COLO668 (cell line): ENCODE measurements around the gene BTBD6.

Source experiments
- DNase-seq: peaks from one replicate; lab custom pipeline; 2025; ENCODE audit not compliant: unreplicated experiment; lab: John Stamatoyannopoulos, UW

The BTBD6 gene

DNA sequence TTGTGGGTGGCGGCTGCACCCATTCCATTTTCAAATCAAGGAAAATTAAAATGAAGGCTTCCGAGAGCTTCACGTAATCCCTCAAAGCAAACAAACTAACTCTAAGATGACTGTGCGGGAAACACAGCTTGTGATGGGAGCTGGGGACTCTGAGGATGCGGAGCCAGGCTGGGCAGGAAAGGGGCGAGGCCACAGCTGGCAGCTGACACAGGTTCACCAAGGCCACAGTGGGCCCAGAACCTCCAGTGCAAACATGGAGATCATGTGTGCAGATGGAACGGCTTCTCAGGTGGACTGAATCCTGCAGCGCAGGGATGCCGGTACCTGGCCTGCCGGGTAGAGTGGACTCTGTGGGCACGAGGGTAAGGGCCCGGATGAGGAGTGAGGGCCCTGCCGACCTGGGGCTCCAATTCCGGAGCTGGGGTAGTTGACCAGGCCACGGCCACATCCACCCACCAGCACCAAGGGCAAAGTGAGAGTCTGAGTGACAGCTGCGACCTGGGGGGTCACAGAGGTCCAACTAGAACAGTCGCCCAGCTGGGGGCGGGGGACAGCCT is 19.2 kb upstream of the BTBD6 start:
- no peak for DNase-seq

- DNase-seq: no peak
Measured at GRCh38 chr14:105240811-105241576, 7.3 kb upstream of the BTBD6 start.

GRCh38 chr14:105241641-105242040 is 6.7 kb upstream of the BTBD6 start:
- DNase-seq: no peak

GRCh38 chr14:105244334-105244733 is 4.0 kb upstream of the BTBD6 start:
- no peak for DNase-seq

DNA sequence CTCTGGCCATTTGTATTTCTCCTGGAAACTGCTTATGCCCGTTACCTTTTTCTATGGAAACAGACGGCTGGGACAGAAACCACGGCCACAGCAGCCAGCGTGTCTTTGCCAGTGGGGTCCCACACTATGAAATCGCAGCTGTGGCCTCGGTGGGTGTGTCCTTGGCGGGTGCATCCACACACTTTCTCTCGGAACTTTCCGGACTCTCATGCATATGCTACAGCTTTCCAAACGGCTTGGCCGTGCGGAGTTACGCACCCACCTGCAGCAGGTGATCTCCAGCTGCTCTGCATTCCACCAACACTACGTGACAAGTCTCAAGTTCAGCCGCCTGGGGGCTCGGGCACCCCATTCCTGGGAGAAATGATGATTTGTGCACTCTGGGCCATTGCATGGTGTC is 1.3 kb upstream of the BTBD6 start:
- no peak for DNase-seq

DNA sequence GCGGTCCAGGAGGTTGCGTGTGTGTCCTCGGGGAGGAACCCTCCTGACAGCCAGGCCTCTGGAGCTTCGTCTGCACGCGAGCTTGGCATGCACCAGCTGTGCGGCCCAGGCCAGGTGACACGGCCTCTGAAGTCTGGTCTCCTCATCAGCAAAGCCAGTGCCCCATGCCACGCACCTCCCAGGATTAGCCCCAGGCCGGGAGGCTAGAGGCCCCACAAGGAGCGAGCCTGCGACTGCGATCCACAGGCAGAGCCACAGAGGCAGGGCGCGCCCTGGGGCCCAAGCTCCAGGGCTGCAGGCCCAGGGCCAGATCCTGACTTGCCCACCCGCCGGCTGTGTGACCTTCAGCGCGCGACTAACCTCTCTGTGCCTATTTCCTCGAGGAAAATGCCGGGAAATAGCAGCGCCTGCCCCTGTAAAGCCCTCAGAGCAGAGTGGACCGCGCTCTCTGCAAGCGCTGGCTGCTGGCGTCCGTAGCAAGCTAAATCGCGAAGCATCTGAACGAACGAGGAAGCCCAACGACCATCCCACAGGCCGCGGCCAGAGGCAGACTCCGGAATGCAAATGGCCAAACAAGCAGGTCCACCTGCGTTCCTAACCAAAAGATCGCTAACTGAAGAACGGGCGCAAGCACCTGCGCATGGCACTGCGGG is 492 bp upstream of the BTBD6 start:
- no peak for DNase-seq

GRCh38 chr14:105249182-105250007 is 1.1 kb downstream of the BTBD6 start:
- peak; percentile 30 for DNase-seq

GRCh38 chr14:105250008-105250366 is 1.7 kb downstream of the BTBD6 start:
- DNase-seq: no peak

- DNase-seq: no peak
Measured at GRCh38 chr14:105250986-105251385, 2.7 kb downstream of the BTBD6 start.

- DNase-seq: no peak
Measured at GRCh38 chr14:105251920-105252319, 3.6 kb downstream of the BTBD6 start.

DNA sequence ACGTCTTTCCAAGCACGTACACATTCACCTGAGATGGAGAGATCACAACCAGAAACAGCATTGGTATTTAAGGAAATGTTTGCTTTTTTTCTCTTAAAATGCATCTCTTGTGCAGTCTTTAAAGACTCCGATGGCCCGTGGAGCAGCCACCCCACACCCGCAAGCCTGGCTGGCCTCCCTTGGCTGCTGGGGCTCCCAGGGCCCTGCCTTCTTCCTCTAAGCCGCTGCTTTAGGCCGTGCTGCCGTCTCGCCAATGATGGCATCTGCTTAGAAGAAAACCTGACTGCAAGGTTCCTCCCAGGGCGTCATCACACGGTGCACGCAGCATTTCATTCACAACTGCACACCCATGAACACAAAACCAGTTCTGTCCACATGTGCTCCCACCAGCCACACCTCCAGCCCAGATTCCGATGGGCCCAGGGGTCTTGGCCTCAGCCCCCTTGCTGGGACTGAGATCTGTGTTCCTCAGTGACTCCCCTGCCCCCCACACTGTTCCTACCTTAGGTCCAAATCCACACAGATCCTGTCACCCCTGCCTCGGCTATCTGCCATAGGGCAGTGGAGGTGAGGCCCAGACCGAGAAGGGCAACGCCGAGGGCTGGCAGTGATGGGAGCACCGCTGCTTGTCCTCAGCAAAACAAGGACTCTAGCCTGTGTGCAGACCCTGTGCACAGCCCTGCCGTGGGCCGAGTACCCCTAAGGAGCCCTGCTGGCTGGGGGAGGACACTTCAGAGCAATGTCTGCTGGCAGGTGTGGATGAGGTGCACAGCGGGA is 4.4 kb downstream of the BTBD6 start:
- no peak for DNase-seq

- no peak for DNase-seq
Measured at GRCh38 chr14:105253329-105253682, 5.0 kb downstream of the BTBD6 start.

DNA sequence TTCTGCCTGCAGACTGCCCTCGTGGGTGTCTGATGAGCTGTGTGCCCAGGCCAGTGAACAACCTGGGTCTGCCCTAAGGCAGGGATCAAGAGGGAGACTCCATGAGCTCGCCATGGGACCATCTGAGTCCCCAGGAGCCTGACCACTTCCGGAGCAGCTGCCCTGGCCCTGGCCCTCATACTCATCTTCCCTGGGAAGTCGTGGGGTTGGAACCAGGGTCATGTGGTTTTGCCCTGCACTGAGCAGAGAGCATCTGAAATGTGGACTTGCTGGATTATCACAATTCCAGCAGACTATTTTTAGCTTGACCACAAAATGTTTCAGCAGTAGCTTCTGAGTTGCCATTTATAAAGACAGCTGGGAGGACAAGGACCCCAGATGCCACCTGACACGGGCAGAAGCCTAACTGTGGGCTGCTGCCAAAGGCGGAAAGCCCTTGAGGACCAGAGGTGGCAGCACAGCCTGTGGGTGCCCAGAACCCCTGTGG is 6.7 kb downstream of the BTBD6 start:
- no peak for DNase-seq

DNA sequence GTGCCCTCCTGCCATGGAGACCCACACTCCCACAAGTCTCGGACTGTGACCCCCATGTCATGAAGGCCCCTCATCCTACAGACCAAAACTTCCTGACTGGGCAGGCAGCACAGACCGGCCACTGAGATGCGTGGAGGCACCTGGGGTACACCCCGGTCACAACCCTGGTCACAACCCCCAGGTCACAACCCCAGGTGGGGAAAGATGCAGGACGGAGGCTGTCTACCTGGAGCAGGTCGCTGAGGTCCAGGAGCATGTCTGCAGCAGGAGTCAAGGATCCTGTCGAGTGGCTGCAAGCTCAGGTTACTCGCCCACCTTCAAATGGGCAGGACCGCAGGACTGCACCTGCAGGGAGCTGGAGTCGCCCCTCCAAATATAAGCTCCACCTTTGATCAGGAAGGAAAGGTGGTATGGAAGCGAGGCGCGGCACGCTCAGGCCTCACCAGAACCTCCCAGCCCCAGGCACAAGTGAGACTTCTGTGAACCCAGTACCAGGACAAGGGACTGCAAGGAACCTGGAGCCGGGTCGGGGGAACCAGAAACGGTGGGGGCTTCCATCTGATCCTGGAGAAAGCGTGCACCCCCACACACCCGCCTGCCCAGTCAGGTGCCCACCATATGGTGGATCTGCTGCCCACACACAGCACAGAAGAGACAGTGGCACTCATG is 8.1 kb downstream of the BTBD6 start:
- no peak for DNase-seq

DNA sequence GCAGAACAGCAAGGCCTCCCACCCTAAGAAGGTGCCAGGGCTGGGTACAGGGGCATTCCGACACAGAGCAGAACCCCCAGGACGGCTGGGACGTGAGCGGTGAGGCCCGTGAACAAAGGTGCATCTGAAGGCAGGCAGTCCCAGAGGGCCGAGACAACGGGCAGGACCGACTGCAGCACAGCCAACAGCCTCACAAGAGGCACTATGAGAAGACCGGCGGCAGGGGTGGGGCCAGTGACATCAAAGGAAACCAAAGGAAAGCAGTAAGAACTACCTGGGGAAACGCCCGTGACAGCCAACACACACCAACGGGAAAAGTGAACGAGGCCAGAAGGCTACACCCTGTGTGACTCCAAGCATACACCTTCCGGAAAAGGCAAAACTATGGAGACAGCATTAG is 9.1 kb downstream of the BTBD6 start:
- DNase-seq: no peak

DNA sequence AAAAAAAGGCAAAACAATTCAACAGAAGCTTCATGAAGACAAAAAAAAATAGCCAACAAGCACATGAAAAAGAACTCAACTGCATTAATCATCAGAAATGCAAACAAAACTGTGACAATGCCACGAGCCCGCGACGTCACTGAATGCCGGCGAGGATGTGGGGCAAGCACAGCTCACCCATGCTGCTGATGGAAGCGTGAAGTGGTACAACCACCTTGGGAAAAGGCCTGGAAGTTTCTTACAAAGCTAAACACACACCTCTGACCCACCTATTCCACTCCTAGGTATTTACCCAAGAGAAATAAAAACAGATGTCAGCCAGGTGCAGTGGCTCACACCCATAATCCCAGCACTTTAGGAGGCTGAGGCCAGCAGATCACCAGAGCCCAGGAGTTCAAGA is 10.5 kb downstream of the BTBD6 start:
- peak; percentile 62 for DNase-seq

- no peak for DNase-seq
Measured at GRCh38 chr14:105260959-105261358, 12.6 kb downstream of the BTBD6 start.

GRCh38 chr14:105261781-105262180 is 13.4 kb downstream of the BTBD6 start:
- no peak for DNase-seq

DNA sequence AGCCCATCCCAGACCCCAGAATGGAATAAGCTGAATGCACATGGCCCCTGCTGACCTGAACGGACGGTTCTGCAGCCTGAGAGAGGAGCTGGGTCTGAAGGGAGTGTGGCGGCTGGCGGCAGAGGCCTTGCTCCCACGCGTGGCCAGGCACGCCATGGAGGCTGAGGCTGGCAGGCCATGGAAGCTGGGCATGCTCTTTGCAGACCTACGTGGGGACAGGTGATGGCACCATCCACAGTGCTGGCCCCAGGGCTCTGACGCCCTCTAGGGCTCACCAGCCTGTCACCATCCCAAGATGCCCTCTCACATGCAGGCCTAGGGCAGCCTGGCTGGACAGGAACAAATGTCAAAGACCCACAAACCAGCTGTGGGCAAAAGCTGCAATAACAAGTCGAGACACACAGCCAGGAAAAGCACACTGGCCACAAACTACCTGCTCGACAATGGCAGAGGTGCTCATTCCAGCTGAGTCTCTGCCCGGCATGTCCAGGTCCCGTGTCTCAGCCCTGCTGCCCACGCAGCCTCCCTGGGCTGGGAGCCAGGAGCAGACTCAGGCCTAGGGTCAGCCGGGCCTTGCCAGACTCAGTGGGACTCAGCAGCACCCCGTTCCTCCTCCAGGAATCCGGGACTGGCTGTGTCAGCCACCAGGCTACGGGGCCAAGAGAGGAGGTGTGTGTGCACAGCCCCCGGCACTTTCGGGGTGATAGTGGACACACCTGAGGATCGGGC is 19.7 kb downstream of the BTBD6 start:
- peak; percentile 39 for DNase-seq
